H9 (cell line): ENCODE results near the gene GPC6. TPM values are rescaled to one million over a fixed set of nuclear protein-coding genes. Genes with fewer than 3 reads are reported as not detected.
A peak's percentile ranks its signal among the peaks of the same experiment; 100 is the strongest.

Experiments used
- DNase-seq: peaks from one replicate; pipeline ENCODE4 v3.0.0-alpha.2; 2017
- H2AFZ ChIP-seq: one replicate; pipeline ENCODE4 v1.6.1; 2013; ENCODE audit warnings: mild to moderate bottlenecking, low read length, control low read depth, moderate library complexity
- H2AK5ac ChIP-seq: 2 replicates; pipeline ENCODE4 v1.6.1; 2013; ENCODE audit warnings: low read length, control low read depth, mixed read lengths; ENCODE audit not compliant: insufficient read length
- H2BK120ac ChIP-seq: one replicate; pipeline ENCODE4 v1.6.1; 2013; ENCODE audit warnings: low read depth, mild to moderate bottlenecking, low read length, control low read depth, inconsistent platforms; ENCODE audit not compliant: poor library complexity, severe bottlenecking
- H2BK12ac ChIP-seq: 2 replicates; pipeline ENCODE4 v1.6.1; 2013; ENCODE audit warnings: low read length, control low read depth, mixed read lengths, low read depth; ENCODE audit not compliant: insufficient read length
- H2BK15ac ChIP-seq: 2 replicates; pipeline ENCODE4 v1.6.1; 2013; ENCODE audit warnings: low read depth, low read length, control low read depth
- H2BK20ac ChIP-seq: one replicate; pipeline ENCODE4 v1.6.1; 2013; ENCODE audit warnings: low read depth, mild to moderate bottlenecking, low read length, control low read depth, inconsistent platforms; ENCODE audit not compliant: poor library complexity, severe bottlenecking
- H2BK5ac ChIP-seq: 2 replicates; pipeline ENCODE4 v1.6.1; 2013; ENCODE audit warnings: low read length, control low read depth, mixed read lengths; ENCODE audit not compliant: insufficient read length
- H3K14ac ChIP-seq: 2 replicates; pipeline ENCODE4 v1.6.1; 2013; ENCODE audit warnings: low read length, control low read depth; ENCODE audit not compliant: insufficient read depth
- H3K18ac ChIP-seq: 2 replicates; pipeline ENCODE4 v1.6.1; 2013; ENCODE audit warnings: low read depth, mild to moderate bottlenecking, mixed read lengths, low read length, control low read depth; ENCODE audit not compliant: insufficient read length
- H3K23ac ChIP-seq: 2 replicates; pipeline ENCODE4 v1.6.1; 2013; ENCODE audit warnings: low read length, control low read depth, mixed read lengths, low read depth; ENCODE audit not compliant: insufficient read length
- H3K23me2 ChIP-seq: 2 replicates; pipeline ENCODE4 v1.6.1; 2013; ENCODE audit warnings: low read depth, mild to moderate bottlenecking, mixed read lengths, low read length, control low read depth; ENCODE audit not compliant: insufficient read length, poor library complexity, severe bottlenecking
- H3K27ac ChIP-seq: 2 replicates; pipeline ENCODE4 v1.5.1; 2013; ENCODE audit warnings: low read length, control low read depth, mixed read lengths, low read depth; ENCODE audit not compliant: insufficient read length
- H3K27me3 ChIP-seq: 2 replicates; pipeline ENCODE4 v1.6.1; 2013; ENCODE audit warnings: low read length, control low read depth, inconsistent platforms; ENCODE audit not compliant: insufficient read depth
- H3K4ac ChIP-seq: 2 replicates; pipeline ENCODE4 v1.6.1; 2013; ENCODE audit warnings: low read depth, mild to moderate bottlenecking, control low read depth, inconsistent platforms, low read length, moderate library complexity
- H3K4me1 ChIP-seq: 2 replicates; pipeline ENCODE4 v1.6.1; 2013; ENCODE audit warnings: low read length, control low read depth, inconsistent platforms; ENCODE audit not compliant: insufficient read depth
- H3K4me2 ChIP-seq: 2 replicates; pipeline ENCODE4 v1.6.1; 2013; ENCODE audit warnings: low read length, control low read depth, mixed read lengths; ENCODE audit not compliant: insufficient read length, insufficient read depth
- H3K56ac ChIP-seq: 2 replicates; pipeline ENCODE4 v1.6.1; 2013; ENCODE audit warnings: low read depth, mild to moderate bottlenecking, mixed read lengths, low read length, control low read depth; ENCODE audit not compliant: insufficient read length
- H3K79me1 ChIP-seq: 2 replicates; pipeline ENCODE4 v1.6.1; 2013; ENCODE audit warnings: low read depth, mild to moderate bottlenecking, moderate library complexity, low read length, control low read depth, inconsistent platforms; ENCODE audit not compliant: insufficient read depth, poor library complexity, severe bottlenecking
- H3K79me2 ChIP-seq: 2 replicates; pipeline ENCODE4 v1.6.1; 2013; ENCODE audit warnings: low read length, control low read depth, inconsistent platforms; ENCODE audit not compliant: insufficient read depth
- H3K9ac ChIP-seq: 2 replicates; pipeline ENCODE4 v1.6.1; 2013; ENCODE audit warnings: low read length, control low read depth, mixed read lengths; ENCODE audit not compliant: insufficient read length; ENCODE audit errors: extremely low read depth
- H3K9me3 ChIP-seq: one replicate; pipeline ENCODE4 v1.6.1; 2013; ENCODE audit warnings: low read depth, low read length, inconsistent platforms; ENCODE audit not compliant: control insufficient read depth
- H3T11ph ChIP-seq: one replicate; pipeline ENCODE4 v1.6.1; 2013; ENCODE audit warnings: mild to moderate bottlenecking, low read length, control low read depth, inconsistent platforms
- H4K20me1 ChIP-seq: one replicate; pipeline ENCODE4 v1.6.1; 2013; ENCODE audit not compliant: control insufficient read depth, insufficient read length, insufficient read depth
- H4K5ac ChIP-seq: 2 replicates; pipeline ENCODE4 v1.6.1; 2013; ENCODE audit warnings: low read depth, mild to moderate bottlenecking, mixed read lengths, low read length, control low read depth; ENCODE audit not compliant: insufficient read length
- H4K8ac ChIP-seq: replicated peaks from 2 replicates; pipeline ENCODE4 v1.6.1; 2013; ENCODE audit warnings: low read length, control low read depth, mixed read lengths, low read depth; ENCODE audit not compliant: insufficient read length
- H4K91ac ChIP-seq: 2 replicates; pipeline ENCODE4 v1.6.1; 2013; ENCODE audit warnings: low read depth, mild to moderate bottlenecking, moderate library complexity, mixed read lengths, low read length, control low read depth; ENCODE audit not compliant: insufficient read length
- H3K27ac Mint-ChIP-seq, 3 experiments: 2 replicates in 2 of 3; 3 replicates in 1 of 3; pipeline ENCODE4 v1.8.0; 2020 to 2021; ENCODE audit warnings: mixed read lengths in 3 of 3, mild to moderate bottlenecking in 1 of 3, moderate library complexity in 1 of 3
- H3K27me3 Mint-ChIP-seq: 2 replicates; pipeline ENCODE4 v1.8.0; 2021; ENCODE audit warnings: low read depth, mild to moderate bottlenecking, moderate library complexity, mixed read lengths
- H3K36me3 Mint-ChIP-seq, 3 experiments: 2 replicates in 2 of 3; 3 replicates in 1 of 3; pipeline ENCODE4 v1.8.0; 2020 to 2021; ENCODE audit warnings: low read depth in 3 of 3, mixed read lengths in 3 of 3; ENCODE audit not compliant: insufficient read depth in 1 of 3
- H3K4me1 Mint-ChIP-seq, 2 experiments: 2 replicates each; pipeline ENCODE4 v1.8.0; 2020; ENCODE audit warnings: mixed read lengths in 2 of 2
- H3K4me3 Mint-ChIP-seq, 2 experiments: 2 replicates in 1 of 2; 3 replicates in 1 of 2; pipeline ENCODE4 v1.8.0; 2020 to 2021; ENCODE audit warnings: mild to moderate bottlenecking in 2 of 2, mixed read lengths in 2 of 2, moderate library complexity in 1 of 2
- H3K9me3 Mint-ChIP-seq, 2 experiments: 2 replicates in 1 of 2; 3 replicates in 1 of 2; pipeline ENCODE4 v1.8.0; 2020; ENCODE audit warnings: mild to moderate bottlenecking in 2 of 2, mixed read lengths in 2 of 2, moderate library complexity in 1 of 2
- CTCF ChIP-seq: fragments of 200-600 bp; sonication (generic); conservative IDR thresholded peaks from 3 replicates; pipeline ENCODE4 v1.8.0; 2021; ENCODE audit warnings: antibody characterized with exemption, mild to moderate bottlenecking
- WGBS: extraction: QIAGEN DNeasy Blood & Tissue Kit; methylation state at CpG from one replicate; pipeline ENCODE4 v1.1.7; 2013; ENCODE audit warnings: missing lambda C conversion rate, low lambda C conversion rate, mixed read lengths; ENCODE audit not compliant: insufficient read length; ENCODE audit errors: extremely low coverage; 5-methylcytosine and 5-hydroxymethylcytosine counted together
- total RNA-seq: library from RNA; stranded (reverse); gene quantifications from 2 replicates; pipeline ENCODE4 v1.2.1, GENCODE V29; 2021

GPC6 gene
- total RNA-seq, 1 experiment from 2014 or later, result 15.6 TPM

DNA sequence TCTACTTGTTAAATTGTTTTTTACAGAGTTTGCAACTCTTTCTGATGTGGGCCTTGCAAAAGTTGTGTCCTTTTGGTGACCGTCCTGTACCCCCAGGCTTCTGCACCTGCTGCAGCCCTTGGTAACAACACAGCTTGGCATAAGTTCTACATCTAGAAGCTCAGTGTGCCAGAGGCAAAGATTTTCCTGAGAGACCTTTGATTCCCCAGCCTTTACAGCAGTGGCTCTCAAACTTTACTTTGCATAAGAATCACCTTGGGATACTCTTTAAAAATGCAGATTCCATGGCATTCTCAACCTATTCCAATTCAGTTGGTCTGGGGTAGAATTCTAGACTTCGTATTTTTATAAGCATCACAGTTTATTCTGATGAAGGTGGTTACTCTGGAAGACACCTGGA lies 991.9 kb downstream of the GPC6 start:
- no peak overlapping the region for H3K9ac ChIP-seq
- WGBS, result no CpG with 5 or more reads among the region's 2 CpGs
- TF ChIP-seq CTCF, result no peak
- no peak overlapping the region for H3T11ph ChIP-seq
- no peak overlapping the region for H4K5ac ChIP-seq
- H3K23ac ChIP-seq, result no peak overlapping the region
- H3K36me3 Mint-ChIP-seq, result no peaks in the 10 kb centered on the region; a peak in 1 of 7 replicates
- no peak overlapping the region for H3K56ac ChIP-seq
- H2BK15ac ChIP-seq, result no peak overlapping the region
- no peak overlapping the region for H3K18ac ChIP-seq
- no peaks in the 10 kb centered on the region for H4K20me1 ChIP-seq
- H2AFZ ChIP-seq, result no peak overlapping the region
- peaks cover 36 to 51% of the 10 kb centered on the region in 2 experiments for H3K4me1 Mint-ChIP-seq
- no peaks in the 10 kb centered on the region for H3K23me2 ChIP-seq
- no peaks in the 10 kb centered on the region for H3K27me3 Mint-ChIP-seq
- H3K9me3 Mint-ChIP-seq, result no peaks in the 10 kb centered on the region
- H3K4ac ChIP-seq, result no peak overlapping the region
- peak overlapping the region in 2 of 3 experiments; percentile 89 to 93; a peak in 3 of 7 replicates for H3K27ac Mint-ChIP-seq
- no peak overlapping the region for H2BK20ac ChIP-seq
- H2BK12ac ChIP-seq, result no peak overlapping the region
- H3K27ac ChIP-seq, result no peak overlapping the region
- H3K4me2 ChIP-seq, result peak overlapping the region; percentile 35
- peaks cover 10% of the 10 kb centered on the region for H3K4me1 ChIP-seq
- H3K79me2 ChIP-seq, result no peaks in the 10 kb centered on the region
- no peak overlapping the region for H2BK5ac ChIP-seq
- no peaks in the 10 kb centered on the region for H3K9me3 ChIP-seq
- H4K8ac ChIP-seq, result no peak overlapping the region
- peak overlapping the region; percentile 34 to 59; a peak in 2 of 5 replicates for H3K4me3 Mint-ChIP-seq
- no peak overlapping the region for H4K91ac ChIP-seq
- H3K27me3 ChIP-seq, result no peaks in the 10 kb centered on the region
- H2AK5ac ChIP-seq, result no peak overlapping the region
- peak; percentile 38 for DNase-seq
- H2BK120ac ChIP-seq, result no peak overlapping the region
- H3K79me1 ChIP-seq, result no peaks in the 10 kb centered on the region
- H3K14ac ChIP-seq, result no peak overlapping the region
